GM21381 (cell line): ENCODE results near the gene LGALS4.
"Not testable (repeated sequence)": the region's sequence is repeated elsewhere in the genome, so short reads cannot be mapped to it uniquely, and the experiment has no call there.

Experiments used
- ATAC-seq: cut with Tn5 transposase; IDR thresholded peaks from one replicate; pipeline ENCODE4 v1.9.1; 2021; ENCODE audit warnings: mild to moderate bottlenecking, moderate library complexity; ENCODE audit not compliant: unreplicated experiment

LGALS4 gene

DNA sequence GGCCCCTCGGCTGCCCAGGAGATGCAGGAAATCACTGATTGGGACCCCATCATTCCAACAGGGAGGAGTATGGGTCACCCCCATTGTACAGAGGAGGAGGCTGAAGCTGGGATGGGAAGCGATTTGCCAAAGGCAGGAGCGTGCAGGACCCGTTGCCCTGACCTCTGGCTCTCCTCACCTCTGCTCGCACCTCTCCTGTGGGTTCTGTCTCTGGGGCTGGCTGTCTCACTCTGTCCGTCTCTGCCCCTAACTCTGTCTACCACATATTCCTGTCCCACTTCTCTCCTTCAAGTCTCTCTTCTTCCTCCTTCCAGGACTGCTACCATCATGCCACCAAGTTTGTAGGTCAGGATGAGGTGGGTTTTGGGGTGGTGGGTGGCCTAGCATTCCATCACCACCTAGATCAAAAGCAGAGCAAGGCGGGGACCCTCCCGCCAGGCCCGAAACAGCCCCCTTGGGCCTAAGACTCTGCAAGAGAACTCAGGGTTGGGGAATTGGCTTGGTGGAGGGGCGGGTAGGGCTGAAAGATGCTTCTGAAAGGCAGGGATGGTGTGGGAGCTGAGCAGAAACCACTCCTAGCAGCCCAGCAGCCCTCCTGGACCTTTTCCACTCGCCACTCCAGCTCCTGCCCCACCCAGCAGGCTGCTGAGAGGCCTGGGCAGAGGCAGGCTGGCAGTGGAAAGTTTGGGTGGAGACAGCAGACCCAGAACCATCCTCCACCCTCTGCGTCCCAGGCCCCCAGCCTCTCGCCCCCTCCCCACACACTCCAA, 38.4 kb downstream of the LGALS4 start:
- ATAC-seq, result no peak

GRCh38 chr19:38773469-38774177, 39.1 kb downstream of the LGALS4 start, which contains the start of gene LGALS7:
Gene LGALS7, minus strand, starts transcription at chr19:38773517. Its CDS starts 25 bp downstream, at chr19:38773492.
- ATAC-seq, result no peak

GRCh38 chr19:38771569-38771968, 41.2 kb downstream of the LGALS4 start:
- not testable (repeated sequence) for ATAC-seq

GRCh38 chr19:38770949-38771275, 41.8 kb downstream of the LGALS4 start:
- ATAC-seq, result not testable (repeated sequence)

DNA sequence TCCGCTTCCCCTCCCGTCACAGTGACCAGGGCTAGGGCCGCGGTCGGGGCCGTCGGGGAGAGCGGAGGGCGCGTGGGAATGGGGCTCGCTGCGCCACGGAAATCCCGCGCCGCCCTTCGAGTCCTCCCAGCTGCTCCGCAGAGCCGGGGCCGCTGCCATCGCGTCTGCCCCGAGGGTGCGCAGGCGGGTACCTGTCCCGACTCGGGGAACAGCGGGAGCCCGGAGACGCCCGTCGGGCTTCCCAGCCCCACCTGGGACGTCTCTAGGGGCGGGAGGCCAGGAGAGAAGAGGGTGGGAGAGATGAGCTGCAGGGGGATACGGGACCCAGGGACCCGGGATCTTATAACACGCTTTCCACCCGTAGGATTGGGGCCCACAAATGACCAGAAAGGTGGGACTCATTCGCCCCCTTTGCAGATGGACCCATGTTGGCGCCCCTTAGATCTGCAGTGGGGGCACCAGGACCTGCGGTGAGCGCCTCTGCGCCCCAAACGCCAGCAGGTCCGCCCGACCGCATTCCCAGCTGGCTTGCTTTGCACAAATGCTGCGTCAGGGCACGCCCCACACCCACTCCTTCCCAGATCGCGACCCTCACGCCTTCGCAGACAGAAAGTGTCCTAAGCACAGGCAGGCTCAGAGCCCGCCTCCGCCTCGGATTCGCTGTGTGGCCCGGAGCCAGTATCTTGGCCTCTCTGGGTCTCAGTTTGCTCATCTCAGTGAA, 42.4 kb downstream of the LGALS4 start:
- not testable (repeated sequence) for ATAC-seq

DNA sequence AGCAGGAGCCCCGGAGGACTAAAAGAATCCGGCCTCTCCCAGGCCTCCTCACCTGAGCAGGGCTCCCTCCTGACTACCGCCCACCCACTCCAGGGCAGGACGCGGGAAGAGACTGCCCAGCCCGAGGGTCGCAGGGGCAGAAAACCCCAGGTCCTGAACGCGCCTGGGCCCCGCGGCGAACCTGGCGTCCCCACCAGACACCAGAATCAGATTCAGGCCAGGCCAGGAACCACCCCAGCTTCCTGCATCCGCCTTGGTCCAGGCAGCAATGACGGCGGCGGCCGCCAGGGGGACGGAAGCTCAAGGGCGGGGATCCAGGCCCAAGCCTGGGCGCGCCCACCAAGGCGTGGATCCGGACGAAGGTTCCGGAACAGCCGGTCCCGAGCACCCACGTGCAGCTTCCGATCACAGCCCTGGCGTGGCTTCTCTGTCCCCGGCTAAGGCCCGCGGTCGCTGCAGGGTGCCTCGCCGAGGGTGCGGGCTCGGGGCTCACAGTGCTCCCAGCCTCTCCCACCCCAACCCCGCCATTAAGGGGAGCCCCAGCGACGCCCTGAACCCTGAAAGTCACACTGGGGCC, 43.0 kb downstream of the LGALS4 start:
- ATAC-seq, result peak; percentile 70

GRCh38 chr19:38766276-38767047, 46.3 kb downstream of the LGALS4 start:
- no peak for ATAC-seq

DNA sequence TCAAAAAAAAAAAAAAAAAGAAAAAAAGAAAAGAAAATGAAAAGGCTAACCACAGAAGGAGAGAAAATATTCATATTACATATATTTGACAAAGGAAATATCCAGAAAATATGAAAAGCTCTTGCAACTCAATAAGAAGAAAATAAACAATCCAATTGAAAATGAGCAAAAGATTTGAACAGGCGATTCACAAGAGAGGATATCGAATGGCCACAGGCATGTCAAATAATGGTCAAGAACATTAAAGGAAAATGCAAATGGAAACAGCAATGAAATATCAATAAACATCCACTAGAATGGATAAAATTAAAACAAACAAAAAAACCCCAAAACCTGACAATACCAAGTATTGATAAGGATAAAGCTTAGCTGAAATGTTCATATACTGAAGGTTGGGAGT, 47.5 kb downstream of the LGALS4 start:
- ATAC-seq, result no peak

DNA sequence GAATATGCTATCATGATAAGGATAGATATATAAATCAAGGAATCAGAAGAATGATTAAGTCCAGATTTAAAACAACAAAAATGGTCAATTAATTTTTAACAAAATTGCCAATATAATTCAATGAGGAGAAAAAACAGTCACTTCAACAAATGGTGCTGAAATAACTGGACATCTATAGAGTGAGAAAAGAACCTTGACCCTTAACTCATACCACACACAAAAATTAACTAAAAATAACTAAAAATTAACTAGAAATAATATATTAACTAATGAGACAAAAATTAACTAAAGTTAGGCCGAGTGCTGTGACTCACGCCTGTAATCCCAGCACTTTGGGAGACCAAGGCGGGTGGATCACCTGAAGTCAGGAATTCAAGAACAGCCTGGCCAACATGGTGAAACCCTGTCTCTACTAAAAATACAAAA, 48.9 kb downstream of the LGALS4 start:
- no peak for ATAC-seq

DNA sequence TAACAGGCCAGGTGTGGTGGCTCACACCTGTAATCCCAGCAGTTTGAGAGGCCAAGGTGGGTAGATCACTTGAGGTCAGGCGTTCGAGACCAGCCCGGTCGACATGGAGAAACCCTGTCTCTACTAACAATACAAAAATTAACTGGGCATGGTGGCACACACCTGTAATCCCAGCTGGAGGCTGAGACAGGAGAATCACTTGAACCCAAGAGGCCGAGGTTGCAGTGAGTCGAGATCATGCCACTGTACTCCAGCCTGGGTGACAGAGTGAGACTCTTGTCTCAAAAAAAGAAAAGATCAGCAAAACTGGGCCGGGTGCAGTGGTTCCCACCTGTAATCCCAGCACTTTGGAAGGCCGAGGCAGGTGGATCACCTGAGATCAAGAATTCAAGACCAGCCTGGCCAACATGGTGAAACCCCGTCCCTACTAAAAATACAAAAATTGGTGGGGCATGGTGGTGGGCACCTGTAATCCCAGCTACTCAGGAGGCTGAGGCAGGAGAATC, 50.8 kb downstream of the LGALS4 start:
- ATAC-seq, result not testable (repeated sequence)

GRCh38 chr19:38760805-38761517, 51.8 kb downstream of the LGALS4 start:
- ATAC-seq, result not testable (repeated sequence)

- ATAC-seq, result no peak
Measured at GRCh38 chr19:38759590-38760003, 53.1 kb downstream of the LGALS4 start.

- ATAC-seq, result not testable (repeated sequence)
Measured at GRCh38 chr19:38754196-38754595, 58.5 kb downstream of the LGALS4 start.

GRCh38 chr19:38753783-38754182, 59.0 kb downstream of the LGALS4 start:
- ATAC-seq, result not testable (repeated sequence)
